ENCODE measurements around the gene ASTN2. TPM values are rescaled to one million over a fixed set of nuclear protein-coding genes. Genes with fewer than 3 reads are reported as not detected.

Gene ASTN2
- total RNA-seq, 4 donors from 2014 or later, result 3.2 to 7.0 (median 5.4) TPM

DNA sequence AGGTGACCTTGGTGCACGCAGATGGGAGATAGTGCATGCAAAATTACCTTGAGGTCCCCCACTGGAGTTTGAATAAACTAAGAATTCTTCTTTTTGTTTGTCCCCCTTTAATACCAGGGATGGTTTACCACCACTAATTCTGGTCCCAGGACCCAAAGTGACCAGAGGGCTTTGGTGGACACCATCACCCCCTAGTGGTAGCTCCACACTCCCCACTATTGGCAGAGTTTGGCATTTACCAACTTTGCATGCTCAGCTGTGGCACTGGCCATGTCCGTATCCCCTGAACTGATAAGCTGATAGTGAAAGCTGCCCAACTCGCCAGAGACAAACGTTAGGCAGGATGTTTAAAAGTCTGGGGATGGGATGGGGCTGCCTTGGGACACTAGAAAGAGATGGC lies 3.3 kb downstream of the ASTN2 start:
- TF ChIP-seq, protein P1, sequence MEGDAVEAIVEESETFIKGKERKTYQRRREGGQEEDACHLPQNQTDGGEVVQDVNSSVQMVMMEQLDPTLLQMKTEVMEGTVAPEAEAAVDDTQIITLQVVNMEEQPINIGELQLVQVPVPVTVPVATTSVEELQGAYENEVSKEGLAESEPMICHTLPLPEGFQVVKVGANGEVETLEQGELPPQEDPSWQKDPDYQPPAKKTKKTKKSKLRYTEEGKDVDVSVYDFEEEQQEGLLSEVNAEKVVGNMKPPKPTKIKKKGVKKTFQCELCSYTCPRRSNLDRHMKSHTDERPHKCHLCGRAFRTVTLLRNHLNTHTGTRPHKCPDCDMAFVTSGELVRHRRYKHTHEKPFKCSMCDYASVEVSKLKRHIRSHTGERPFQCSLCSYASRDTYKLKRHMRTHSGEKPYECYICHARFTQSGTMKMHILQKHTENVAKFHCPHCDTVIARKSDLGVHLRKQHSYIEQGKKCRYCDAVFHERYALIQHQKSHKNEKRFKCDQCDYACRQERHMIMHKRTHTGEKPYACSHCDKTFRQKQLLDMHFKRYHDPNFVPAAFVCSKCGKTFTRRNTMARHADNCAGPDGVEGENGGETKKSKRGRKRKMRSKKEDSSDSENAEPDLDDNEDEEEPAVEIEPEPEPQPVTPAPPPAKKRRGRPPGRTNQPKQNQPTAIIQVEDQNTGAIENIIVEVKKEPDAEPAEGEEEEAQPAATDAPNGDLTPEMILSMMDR (IDR thresholded peaks at IDR 0.05; ENCODE audit: low read depth), result no peak

GRCh38 chr9:117409321-117409720 lies 5.5 kb downstream of the ASTN2 start:
- TF ChIP-seq, protein P1 (IDR thresholded peaks at IDR 0.05; ENCODE audit: low read depth), result no peak

DNA sequence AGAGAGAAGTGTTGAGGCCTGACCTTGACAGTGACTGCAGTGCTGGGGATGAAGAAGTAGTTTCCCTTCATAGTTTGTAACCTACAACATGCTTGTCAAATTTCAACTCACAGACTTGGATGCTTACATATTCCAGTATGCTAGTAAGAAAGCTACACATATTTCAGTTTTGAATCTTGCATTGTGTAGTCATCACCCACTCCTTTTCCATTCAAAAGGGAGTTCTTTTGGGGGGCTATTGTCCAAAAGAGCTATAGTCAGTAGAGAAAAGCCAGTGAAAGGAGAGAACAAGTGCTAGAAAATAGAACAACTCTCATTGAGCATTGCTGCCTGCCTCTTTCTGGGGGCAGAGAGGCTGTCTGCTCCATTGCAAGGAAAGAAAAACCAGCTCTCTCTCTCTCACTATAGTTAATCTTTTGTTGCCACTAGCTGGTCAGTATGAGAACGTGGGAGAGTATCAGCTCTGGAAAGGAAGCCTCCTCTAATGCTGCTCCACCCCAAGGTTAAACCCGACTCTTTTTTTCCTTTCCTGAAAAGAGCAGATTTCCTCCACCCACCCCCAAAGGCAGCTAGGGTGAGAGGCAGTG lies 7.3 kb downstream of the ASTN2 start:
- TF ChIP-seq, protein P1 (IDR thresholded peaks at IDR 0.05; ENCODE audit: low read depth), result no peak

DNA sequence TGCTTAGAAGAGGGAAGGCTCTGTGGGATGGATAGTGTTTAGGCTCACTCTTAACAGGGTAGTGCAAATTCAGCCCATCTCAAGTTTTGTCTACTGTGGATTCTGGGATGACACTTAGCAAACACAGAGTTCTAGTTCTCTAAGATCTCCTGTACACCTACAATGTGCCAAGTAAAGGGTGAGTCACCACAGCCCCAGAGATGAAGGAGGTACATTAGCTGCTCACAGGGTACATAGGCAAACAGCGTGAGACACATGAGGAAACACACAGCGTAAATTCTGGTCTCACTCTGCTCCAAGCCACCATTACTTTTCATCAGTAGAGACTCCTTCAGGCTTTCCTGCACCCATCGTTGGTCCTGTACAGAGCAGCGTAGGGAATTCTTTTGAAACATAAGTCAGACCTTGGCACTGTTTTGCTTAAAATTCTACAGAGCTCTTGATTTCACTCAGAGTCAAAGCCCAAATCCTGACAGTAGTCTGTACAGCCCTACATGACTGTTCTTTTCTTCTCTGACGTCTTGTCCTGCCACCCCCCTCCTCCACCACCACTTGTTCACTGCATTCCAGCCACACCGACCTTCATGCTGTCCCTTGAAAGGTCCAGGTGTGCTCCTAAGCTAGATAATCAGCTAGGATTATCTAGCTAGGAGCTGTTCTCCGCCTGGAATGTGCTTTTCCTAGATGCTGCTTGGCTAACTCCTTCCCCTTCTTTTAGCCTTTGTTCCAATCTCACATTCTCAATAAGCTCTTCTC lies 8.7 kb downstream of the ASTN2 start:
- TF ChIP-seq, protein P1 (IDR thresholded peaks at IDR 0.05; ENCODE audit: low read depth), result no peak

DNA sequence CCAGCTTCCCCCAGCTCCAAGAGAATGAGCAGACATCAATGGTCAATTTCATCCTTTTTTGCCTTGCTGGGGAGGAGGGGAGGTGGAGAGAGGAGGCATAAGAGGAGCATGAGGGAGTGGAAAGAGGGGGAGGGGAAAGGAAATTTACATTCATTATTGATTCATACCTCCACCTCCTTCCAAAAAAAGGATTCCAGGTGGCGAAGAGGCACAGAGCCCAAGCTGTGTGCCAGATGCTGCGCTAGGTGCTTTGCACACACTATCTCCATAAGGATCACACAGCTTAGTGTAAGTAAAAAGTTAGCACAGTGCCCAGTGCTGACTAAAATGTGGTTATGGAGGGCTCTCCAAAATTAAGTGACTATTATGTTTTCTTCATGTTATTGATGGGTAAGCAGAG lies 11.0 kb downstream of the ASTN2 start:
- TF ChIP-seq, protein P1 (IDR thresholded peaks at IDR 0.05; ENCODE audit: low read depth), result no peak

DNA sequence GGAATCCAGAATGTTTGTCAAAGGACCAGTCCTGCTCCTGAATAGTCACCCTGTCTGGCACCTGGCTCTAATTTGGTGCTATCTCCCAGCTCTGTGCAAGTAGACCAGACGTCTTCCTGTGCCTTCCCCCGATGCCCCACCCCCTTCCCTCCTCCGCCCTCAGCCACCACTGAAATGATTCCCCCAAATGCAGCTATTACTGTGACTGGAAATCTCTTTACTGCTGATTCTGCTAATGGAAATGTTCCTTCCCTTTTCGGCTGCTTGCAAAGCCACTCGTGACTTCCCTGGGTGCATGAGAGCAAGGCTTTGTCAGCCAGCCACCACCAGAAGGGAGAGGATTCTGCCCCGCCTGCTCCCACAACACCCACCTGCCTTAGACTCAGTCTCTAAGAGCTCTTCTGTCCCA lies 11.4 kb downstream of the ASTN2 start:
- TF ChIP-seq, protein P1 (IDR thresholded peaks at IDR 0.05; ENCODE audit: low read depth), result no peak

GRCh38 chr9:117400171-117400570 lies 14.7 kb downstream of the ASTN2 start:
- TF ChIP-seq, protein P1 (IDR thresholded peaks at IDR 0.05; ENCODE audit: low read depth), result no peak
